Psoas muscle (tissue), 8 donors: ENCODE data around the gene STAG2. TPM values are rescaled to one million over a fixed set of nuclear protein-coding genes. Genes with fewer than 3 reads are reported as not detected.

Experiments
- ATAC-seq, 4 donors: fragments of 200-7000 bp; cut with Tn5 transposase; one replicate each; pipeline ENCODE4 v1.9.1; 2020; ENCODE audit warnings: moderate library complexity in 3 of 4, mild to moderate bottlenecking in 2 of 4
- DNase-seq, 2 donors: peaks; one replicate each; pipeline ENCODE4 v3.0.0-alpha.2; 2020
- H3K27ac ChIP-seq: fragments of 200-600 bp; one replicate; pipeline ENCODE4 v1.8.0; 2022
- H3K27me3 ChIP-seq, 3 donors: fragments of 200-600 bp in 1 of 3; one replicate each; pipeline versions ENCODE4 v1.6.1 to v1.8.0; 2013 to 2022; ENCODE audit warnings: low read length in 2 of 3, mild to moderate bottlenecking in 2 of 3, moderate library complexity in 1 of 3; ENCODE audit not compliant: insufficient read depth in 3 of 3
- H3K36me3 ChIP-seq, 2 donors: fragments of 200-600 bp in 1 of 2; one replicate each; pipeline versions ENCODE4 v1.6.1 to v1.8.0; 2013 to 2022; ENCODE audit warnings: low read depth in 1 of 2, mild to moderate bottlenecking in 1 of 2, moderate library complexity in 1 of 2; ENCODE audit not compliant: insufficient read depth in 1 of 2
- H3K4me1 ChIP-seq: fragments of 200-600 bp; one replicate; pipeline ENCODE4 v1.8.0; 2022
- H3K4me3 ChIP-seq: fragments of 200-600 bp; one replicate; pipeline ENCODE4 v1.8.0; 2022; ENCODE audit warnings: mild to moderate bottlenecking
- H3K9me3 ChIP-seq: fragments of 200-600 bp; one replicate; pipeline ENCODE4 v1.8.0; 2022
- WGBS, 3 donors: extraction: QIAGEN DNeasy Blood & Tissue Kit; methylation state at CpG; one replicate each; pipeline versions ENCODE4 v1.1.6 to v1.1.7; 2013; 5-methylcytosine and 5-hydroxymethylcytosine counted together
- intact Hi-C, 2 donors: fragments of 100-400 bp; cut with DNase I; formaldehyde crosslinking; loops; one replicate each; pipeline versions ENCODE4 v1.11.0 to v1.14.2; 2022
- polyA plus RNA-seq, 3 donors: library from polyadenylated mRNA; stranded (reverse); fragments of 200-250 nt; gene quantifications; one replicate each; pipeline ENCODE4 v1.2.3, GENCODE V29; 2013
- total RNA-seq, 4 donors: library from RNA; stranded (reverse); fragmentation: NEBNext Ultra II Directional in 2 of 4; extraction: Animal tissue kit (Norgen Biotek cat#: 25700) in 2 of 4; gene quantifications; one replicate each; pipeline versions ENCODE4 v1.2.1 to v1.2.4, GENCODE V29; 2021 to 2023
- TF ChIP-seq, protein P1 (sequence below): fragments of 200-600 bp; IDR thresholded peaks from one replicate; pipeline ENCODE4 v1.8.0; 2022; ENCODE audit warnings: antibody characterized with exemption
- donor health status: healthy with polysubstance abuse.
- donor health status: DM: no; HTN: no; CAD: no; lungs with moderate emphysema.
- donor health status: Bipolar disorder and iron deficiency.
- donor health status: healthy.
- donor health status: DM: yes; HTN: yes; CAD: no.
- donor health status: DM: no; HTN: no; CAD: no.
- donor health status: DM: no; HTN: no; CAD: no.
- donor health status: DM: yes; HTN: yes; CAD: no.

Gene STAG2
- total and polyA plus RNA-seq, 7 donors, result 9.5 to 46.7 (median 36.3) TPM

- Histone ChIP-seq H3K36me3 (no peaks in the 10 kb centered on the region), H3K27ac (no peak overlapping the region), H3K4me1 (peaks cover 24% of the 10 kb centered on the region), H3K4me3 (no peak overlapping the region), H3K27me3 (no peaks in the 10 kb centered on the region), H3K9me3 (no peaks in the 10 kb centered on the region)
- intact Hi-C loops, result no loop called here
- DNase-seq (no peak), ATAC-seq (no peak)
- 49 to 65% (median 60%) methylated on average over 7 of the region's 7 CpGs for WGBS, 3 donors
- TF ChIP-seq, protein P1, sequence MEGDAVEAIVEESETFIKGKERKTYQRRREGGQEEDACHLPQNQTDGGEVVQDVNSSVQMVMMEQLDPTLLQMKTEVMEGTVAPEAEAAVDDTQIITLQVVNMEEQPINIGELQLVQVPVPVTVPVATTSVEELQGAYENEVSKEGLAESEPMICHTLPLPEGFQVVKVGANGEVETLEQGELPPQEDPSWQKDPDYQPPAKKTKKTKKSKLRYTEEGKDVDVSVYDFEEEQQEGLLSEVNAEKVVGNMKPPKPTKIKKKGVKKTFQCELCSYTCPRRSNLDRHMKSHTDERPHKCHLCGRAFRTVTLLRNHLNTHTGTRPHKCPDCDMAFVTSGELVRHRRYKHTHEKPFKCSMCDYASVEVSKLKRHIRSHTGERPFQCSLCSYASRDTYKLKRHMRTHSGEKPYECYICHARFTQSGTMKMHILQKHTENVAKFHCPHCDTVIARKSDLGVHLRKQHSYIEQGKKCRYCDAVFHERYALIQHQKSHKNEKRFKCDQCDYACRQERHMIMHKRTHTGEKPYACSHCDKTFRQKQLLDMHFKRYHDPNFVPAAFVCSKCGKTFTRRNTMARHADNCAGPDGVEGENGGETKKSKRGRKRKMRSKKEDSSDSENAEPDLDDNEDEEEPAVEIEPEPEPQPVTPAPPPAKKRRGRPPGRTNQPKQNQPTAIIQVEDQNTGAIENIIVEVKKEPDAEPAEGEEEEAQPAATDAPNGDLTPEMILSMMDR, result no peak
Observed at GRCh38 chrX:123994730-123995129, 33.2 kb downstream of the STAG2 start.

DNA sequence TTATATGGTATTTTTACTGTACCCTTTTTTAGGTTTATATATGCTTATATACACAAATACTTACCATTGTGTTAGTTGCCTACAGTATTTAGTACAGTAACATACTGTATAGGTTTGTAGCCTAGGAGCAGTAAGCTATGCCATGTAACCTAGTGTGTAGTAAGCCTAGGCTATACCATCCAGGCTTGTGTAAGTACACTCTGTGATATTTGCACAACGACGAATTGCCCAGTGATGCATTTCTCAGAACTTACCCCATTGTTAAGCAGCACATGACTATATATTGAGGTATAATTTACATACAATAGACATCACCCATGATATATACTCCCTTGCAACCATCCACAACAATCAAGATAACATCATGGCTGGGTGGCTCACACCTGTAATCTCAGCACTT lies 40.1 kb downstream of the STAG2 start:
- DNase-seq (no peak), ATAC-seq (no peak)
- Histone ChIP-seq H3K4me3 (no peak overlapping the region), H3K4me1 (peaks cover 4% of the 10 kb centered on the region), H3K27me3 (no peaks in the 10 kb centered on the region), H3K36me3 (no peaks in the 10 kb centered on the region), H3K27ac (no peak overlapping the region), H3K9me3 (no peaks in the 10 kb centered on the region)
- intact Hi-C loops, result no loop called here
- WGBS, 3 donors, result 86 to 91% (median 87%) methylated on average over 2 of the region's 2 CpGs
- TF ChIP-seq, protein P1, result no peak

DNA sequence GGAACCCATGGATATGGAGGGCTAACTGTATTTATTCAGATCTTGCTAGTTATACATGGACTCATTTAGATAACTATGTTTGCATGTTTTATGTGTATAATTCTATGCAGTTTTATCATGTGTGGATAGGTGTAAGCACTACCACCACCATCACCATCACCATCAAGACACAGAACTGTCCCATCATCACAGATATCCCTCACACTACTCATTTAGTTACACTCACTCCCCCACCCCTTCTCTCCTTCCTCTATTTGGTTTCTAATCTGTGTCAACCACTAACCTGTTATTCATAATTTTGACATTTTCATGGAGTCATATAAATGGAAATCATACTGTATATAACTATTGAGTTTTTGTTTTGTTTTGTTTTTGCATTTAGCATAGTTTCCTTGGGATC lies 43.7 kb downstream of the STAG2 start:
- H3K4me3 ChIP-seq, result no peak overlapping the region
- intact Hi-C loops, result no loop called here
- TF ChIP-seq, protein P1, result no peak
- H3K36me3 ChIP-seq, result no peaks in the 10 kb centered on the region
- H3K27ac ChIP-seq, result no peak overlapping the region
- no peak for ATAC-seq
- no peaks in the 10 kb centered on the region for H3K9me3 ChIP-seq
- no peaks in the 10 kb centered on the region for H3K27me3 ChIP-seq
- DNase-seq, result no peak
- peaks cover 4% of the 10 kb centered on the region for H3K4me1 ChIP-seq

DNA sequence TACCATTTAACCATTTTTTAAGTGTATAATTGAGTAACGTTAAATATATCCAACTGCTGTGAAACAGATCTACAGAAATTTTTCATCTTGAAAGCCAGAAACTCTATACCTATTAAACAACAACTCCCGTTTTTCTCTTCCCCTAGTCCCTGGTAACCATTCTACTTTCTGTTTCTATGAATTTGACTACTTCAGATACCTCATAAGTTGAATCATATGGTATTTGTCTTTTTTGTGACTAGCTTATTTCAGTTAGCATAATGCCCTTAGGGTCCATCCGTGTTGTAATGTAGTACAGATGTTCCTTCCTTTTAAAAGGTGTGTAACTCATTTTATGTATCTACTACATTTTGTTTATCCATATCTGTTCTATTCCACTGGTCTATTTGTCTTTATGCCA lies 48.7 kb downstream of the STAG2 start:
- no peaks in the 10 kb centered on the region for H3K36me3 ChIP-seq
- no peak overlapping the region for H3K27ac ChIP-seq
- intact Hi-C loops, result no loop called here
- no peaks in the 10 kb centered on the region for H3K27me3 ChIP-seq
- ATAC-seq (no peak), DNase-seq (no peak)
- no peak overlapping the region for H3K4me3 ChIP-seq
- H3K9me3 ChIP-seq, result peaks cover 6% of the 10 kb centered on the region
- WGBS, 3 donors, result 79 to 88% (median 79%) methylated on average over 3 of the region's 3 CpGs
- H3K4me1 ChIP-seq, result no peaks in the 10 kb centered on the region
- TF ChIP-seq, protein P1, result no peak

GRCh38 chrX:124010566-124010965 lies 49.1 kb downstream of the STAG2 start:
- Histone ChIP-seq H3K36me3 (no peaks in the 10 kb centered on the region), H3K4me3 (no peak overlapping the region), H3K4me1 (no peaks in the 10 kb centered on the region), H3K9me3 (peaks cover 6% of the 10 kb centered on the region), H3K27me3 (no peaks in the 10 kb centered on the region), H3K27ac (no peak overlapping the region)
- intact Hi-C loops, result no loop called here
- TF ChIP-seq, protein P1, result no peak
- 78 to 99% (median 92%) methylated on average over 3 of the region's 3 CpGs for WGBS, 3 donors
- no peak for ATAC-seq
- no peak for DNase-seq
